SK-N-SH treated with all-trans-retinoic acid at 6 μM for 48 hours (cell line): Measurements from ENCODE around the gene STK32B.

Source experiments
- ATAC-seq: fragments of 200-7000 bp; cut with Tn5 transposase; 3 replicates; pipeline ENCODE4 v1.9.1; 2020; ENCODE audit warnings: mild to moderate bottlenecking, moderate library complexity
- ESRRG ChIP-seq: fragments of 250-450 bp; sonication (Bioruptor Pico); IDR thresholded peaks from 2 replicates; pipeline ENCODE4 v1.6.1; 2021; ENCODE audit warnings: mild to moderate bottlenecking
- ISL1 ChIP-seq: fragments of 250-450 bp; sonication (Bioruptor Pico); IDR thresholded peaks from 2 replicates; pipeline ENCODE4 v2.1.2; 2022; ENCODE audit warnings: mild to moderate bottlenecking, moderate library complexity
- OSR1 ChIP-seq: fragments of 250-450 bp; sonication (Bioruptor Pico); IDR thresholded peaks from 2 replicates; pipeline ENCODE4 v1.8.0; 2022; ENCODE audit warnings: moderate library complexity, mild to moderate bottlenecking, inconsistent platforms
- PPARA ChIP-seq: fragments of 250-450 bp; sonication (Bioruptor Pico); IDR thresholded peaks from 2 replicates; pipeline ENCODE4 v1.5.0; 2020; ENCODE audit warnings: mild to moderate bottlenecking, borderline replicate concordance
- RARB ChIP-seq: fragments of 250-450 bp; sonication (Bioruptor Pico); IDR thresholded peaks from 2 replicates; pipeline ENCODE4 v1.8.0; 2021; ENCODE audit warnings: mild to moderate bottlenecking, moderate library complexity
- SNAI2 ChIP-seq: fragments of 250-450 bp; sonication (Bioruptor Pico); IDR thresholded peaks from 2 replicates; pipeline ENCODE4 v1.5.0; 2020; ENCODE audit warnings: mild to moderate bottlenecking, moderate library complexity
- TCF4 ChIP-seq: fragments of 250-450 bp; sonication (Bioruptor Pico); IDR thresholded peaks from 2 replicates; pipeline ENCODE4 v1.8.0; 2021; ENCODE audit warnings: mild to moderate bottlenecking, moderate library complexity, borderline replicate concordance
- TOX ChIP-seq: fragments of 250-450 bp; sonication (Bioruptor Pico); IDR thresholded peaks from 2 replicates; pipeline ENCODE4 v1.8.0; 2021; ENCODE audit warnings: mild to moderate bottlenecking, moderate library complexity, borderline replicate concordance
- ZC3H10 ChIP-seq: fragments of 250-450 bp; sonication (Bioruptor Pico); IDR thresholded peaks from 2 replicates; pipeline ENCODE4 v1.5.1; 2021; ENCODE audit warnings: mild to moderate bottlenecking, moderate library complexity
- ZFP3 ChIP-seq: fragments of 250-450 bp; sonication (Bioruptor Pico); IDR thresholded peaks from 2 replicates; pipeline ENCODE4 v1.5.0; 2020; ENCODE audit warnings: mild to moderate bottlenecking, moderate library complexity
- ZFP30 ChIP-seq: fragments of 450-650 bp; formaldehyde crosslinking; IDR thresholded peaks from 2 replicates; pipeline ENCODE4 v1.5.0; 2022; ENCODE audit warnings: mild to moderate bottlenecking, moderate library complexity
- ZNF565 ChIP-seq: fragments of 450-650 bp; formaldehyde crosslinking; conservative IDR thresholded peaks from 2 replicates; pipeline ENCODE4 v1.5.0; 2020; ENCODE audit warnings: low read depth, mild to moderate bottlenecking, moderate library complexity
- ZNF8 ChIP-seq: fragments of 450-650 bp; formaldehyde crosslinking; IDR thresholded peaks from 2 replicates; pipeline ENCODE4 v1.5.0; 2020; ENCODE audit warnings: mild to moderate bottlenecking, moderate library complexity
- TF ChIP-seq, protein P1 (sequence below): fragments of 250-450 bp; sonication (Bioruptor Pico); IDR thresholded peaks from 2 replicates; pipeline ENCODE4 v1.8.0; 2020; ENCODE audit warnings: mild to moderate bottlenecking, moderate library complexity, borderline replicate concordance
- TF ChIP-seq, protein P2 (sequence below): fragments of 250-450 bp; sonication (Bioruptor Pico); IDR thresholded peaks from 2 replicates; pipeline ENCODE4 v1.5.1; 2021; ENCODE audit warnings: mild to moderate bottlenecking, moderate library complexity
- TF ChIP-seq, protein P3 (sequence below): fragments of 250-450 bp; sonication (Bioruptor Pico); IDR thresholded peaks from 2 replicates; pipeline ENCODE4 v1.5.1; 2020; ENCODE audit warnings: low read depth, mild to moderate bottlenecking, moderate library complexity
- TF ChIP-seq, protein P4 (sequence below): fragments of 250-450 bp; sonication (Bioruptor Pico); IDR thresholded peaks from 2 replicates; pipeline ENCODE4 v1.5.0; 2020; ENCODE audit warnings: mild to moderate bottlenecking, moderate library complexity
- TF ChIP-seq, protein P5 (sequence below): fragments of 250-450 bp; sonication (Bioruptor Pico); IDR thresholded peaks from 2 replicates; pipeline ENCODE4 v1.8.0; 2021; ENCODE audit warnings: low read depth, mild to moderate bottlenecking, moderate library complexity, borderline replicate concordance

STK32B gene

DNA sequence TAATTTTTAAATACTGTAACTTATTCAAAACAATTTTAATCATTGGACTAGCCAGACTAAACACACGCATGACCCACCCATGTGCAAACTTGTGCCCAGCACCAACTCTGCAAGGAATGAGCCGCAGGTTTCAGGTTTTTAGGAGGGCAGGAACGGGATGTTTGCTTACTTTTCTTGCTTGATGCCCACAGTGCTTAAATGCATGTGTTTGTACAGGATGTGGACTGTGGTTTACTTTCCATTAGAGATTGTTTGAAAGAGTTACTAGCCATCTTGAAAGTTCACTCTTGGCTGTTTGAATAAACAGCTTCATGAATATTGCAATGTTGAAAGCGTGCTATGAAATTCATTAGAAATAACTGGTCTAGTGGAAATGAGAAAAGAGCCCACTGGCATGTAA, 83.3 kb downstream of the STK32B start:
- no peak for ATAC-seq
- TF ChIP-seq ESRRG (CRISPR knock-in tag), result no peak
- TF ChIP-seq, protein P1, sequence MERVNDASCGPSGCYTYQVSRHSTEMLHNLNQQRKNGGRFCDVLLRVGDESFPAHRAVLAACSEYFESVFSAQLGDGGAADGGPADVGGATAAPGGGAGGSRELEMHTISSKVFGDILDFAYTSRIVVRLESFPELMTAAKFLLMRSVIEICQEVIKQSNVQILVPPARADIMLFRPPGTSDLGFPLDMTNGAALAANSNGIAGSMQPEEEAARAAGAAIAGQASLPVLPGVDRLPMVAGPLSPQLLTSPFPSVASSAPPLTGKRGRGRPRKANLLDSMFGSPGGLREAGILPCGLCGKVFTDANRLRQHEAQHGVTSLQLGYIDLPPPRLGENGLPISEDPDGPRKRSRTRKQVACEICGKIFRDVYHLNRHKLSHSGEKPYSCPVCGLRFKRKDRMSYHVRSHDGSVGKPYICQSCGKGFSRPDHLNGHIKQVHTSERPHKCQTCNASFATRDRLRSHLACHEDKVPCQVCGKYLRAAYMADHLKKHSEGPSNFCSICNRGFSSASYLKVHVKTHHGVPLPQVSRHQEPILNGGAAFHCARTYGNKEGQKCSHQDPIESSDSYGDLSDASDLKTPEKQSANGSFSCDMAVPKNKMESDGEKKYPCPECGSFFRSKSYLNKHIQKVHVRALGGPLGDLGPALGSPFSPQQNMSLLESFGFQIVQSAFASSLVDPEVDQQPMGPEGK (CRISPR knock-in tag), result no peak
- no peak for TF ChIP-seq ZFP3 (CRISPR knock-in tag)
- TF ChIP-seq ZFP30, result no peak
- TF ChIP-seq TCF4 (CRISPR knock-in tag), result no peak
- no peak for TF ChIP-seq ISL1 (CRISPR knock-in tag)
- TF ChIP-seq OSR1, result no peak
- TF ChIP-seq, protein P2, sequence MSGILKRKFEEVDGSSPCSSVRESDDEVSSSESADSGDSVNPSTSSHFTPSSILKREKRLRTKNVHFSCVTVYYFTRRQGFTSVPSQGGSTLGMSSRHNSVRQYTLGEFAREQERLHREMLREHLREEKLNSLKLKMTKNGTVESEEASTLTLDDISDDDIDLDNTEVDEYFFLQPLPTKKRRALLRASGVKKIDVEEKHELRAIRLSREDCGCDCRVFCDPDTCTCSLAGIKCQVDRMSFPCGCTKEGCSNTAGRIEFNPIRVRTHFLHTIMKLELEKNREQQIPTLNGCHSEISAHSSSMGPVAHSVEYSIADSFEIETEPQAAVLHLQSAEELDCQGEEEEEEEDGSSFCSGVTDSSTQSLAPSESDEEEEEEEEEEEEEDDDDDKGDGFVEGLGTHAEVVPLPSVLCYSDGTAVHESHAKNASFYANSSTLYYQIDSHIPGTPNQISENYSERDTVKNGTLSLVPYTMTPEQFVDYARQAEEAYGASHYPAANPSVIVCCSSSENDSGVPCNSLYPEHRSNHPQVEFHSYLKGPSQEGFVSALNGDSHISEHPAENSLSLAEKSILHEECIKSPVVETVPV, result no peak
- TF ChIP-seq, protein P3, sequence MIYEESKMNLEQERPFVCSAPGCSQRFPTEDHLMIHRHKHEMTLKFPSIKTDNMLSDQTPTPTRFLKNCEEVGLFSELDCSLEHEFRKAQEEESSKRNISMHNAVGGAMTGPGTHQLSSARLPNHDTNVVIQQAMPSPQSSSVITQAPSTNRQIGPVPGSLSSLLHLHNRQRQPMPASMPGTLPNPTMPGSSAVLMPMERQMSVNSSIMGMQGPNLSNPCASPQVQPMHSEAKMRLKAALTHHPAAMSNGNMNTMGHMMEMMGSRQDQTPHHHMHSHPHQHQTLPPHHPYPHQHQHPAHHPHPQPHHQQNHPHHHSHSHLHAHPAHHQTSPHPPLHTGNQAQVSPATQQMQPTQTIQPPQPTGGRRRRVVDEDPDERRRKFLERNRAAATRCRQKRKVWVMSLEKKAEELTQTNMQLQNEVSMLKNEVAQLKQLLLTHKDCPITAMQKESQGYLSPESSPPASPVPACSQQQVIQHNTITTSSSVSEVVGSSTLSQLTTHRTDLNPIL, result no peak
- TF ChIP-seq, protein P4, sequence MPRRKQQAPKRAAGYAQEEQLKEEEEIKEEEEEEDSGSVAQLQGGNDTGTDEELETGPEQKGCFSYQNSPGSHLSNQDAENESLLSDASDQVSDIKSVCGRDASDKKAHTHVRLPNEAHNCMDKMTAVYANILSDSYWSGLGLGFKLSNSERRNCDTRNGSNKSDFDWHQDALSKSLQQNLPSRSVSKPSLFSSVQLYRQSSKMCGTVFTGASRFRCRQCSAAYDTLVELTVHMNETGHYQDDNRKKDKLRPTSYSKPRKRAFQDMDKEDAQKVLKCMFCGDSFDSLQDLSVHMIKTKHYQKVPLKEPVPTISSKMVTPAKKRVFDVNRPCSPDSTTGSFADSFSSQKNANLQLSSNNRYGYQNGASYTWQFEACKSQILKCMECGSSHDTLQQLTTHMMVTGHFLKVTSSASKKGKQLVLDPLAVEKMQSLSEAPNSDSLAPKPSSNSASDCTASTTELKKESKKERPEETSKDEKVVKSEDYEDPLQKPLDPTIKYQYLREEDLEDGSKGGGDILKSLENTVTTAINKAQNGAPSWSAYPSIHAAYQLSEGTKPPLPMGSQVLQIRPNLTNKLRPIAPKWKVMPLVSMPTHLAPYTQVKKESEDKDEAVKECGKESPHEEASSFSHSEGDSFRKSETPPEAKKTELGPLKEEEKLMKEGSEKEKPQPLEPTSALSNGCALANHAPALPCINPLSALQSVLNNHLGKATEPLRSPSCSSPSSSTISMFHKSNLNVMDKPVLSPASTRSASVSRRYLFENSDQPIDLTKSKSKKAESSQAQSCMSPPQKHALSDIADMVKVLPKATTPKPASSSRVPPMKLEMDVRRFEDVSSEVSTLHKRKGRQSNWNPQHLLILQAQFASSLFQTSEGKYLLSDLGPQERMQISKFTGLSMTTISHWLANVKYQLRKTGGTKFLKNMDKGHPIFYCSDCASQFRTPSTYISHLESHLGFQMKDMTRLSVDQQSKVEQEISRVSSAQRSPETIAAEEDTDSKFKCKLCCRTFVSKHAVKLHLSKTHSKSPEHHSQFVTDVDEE (CRISPR knock-in tag), result no peak

DNA sequence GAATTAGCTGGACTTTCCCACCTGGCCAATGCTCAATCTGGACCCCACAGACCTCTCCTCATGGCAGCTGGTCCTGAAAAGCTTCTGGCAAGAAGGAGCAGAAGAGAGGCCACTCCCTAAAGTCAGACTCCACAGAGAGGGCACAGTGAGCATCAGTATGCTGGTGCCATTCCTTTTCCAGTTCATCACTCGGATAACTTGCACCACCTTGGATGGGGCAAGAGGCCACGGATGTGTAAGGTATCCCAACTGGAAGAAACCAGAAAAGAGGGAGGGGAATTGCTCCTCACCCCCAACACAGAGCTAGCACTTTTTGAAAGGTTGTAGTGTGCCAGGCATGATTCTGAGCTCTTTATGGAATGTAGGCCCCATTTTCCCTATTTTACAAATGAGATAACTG, 85.9 kb downstream of the STK32B start:
- ATAC-seq, result no peak
- TF ChIP-seq TOX (CRISPR knock-in tag), result no peak

DNA sequence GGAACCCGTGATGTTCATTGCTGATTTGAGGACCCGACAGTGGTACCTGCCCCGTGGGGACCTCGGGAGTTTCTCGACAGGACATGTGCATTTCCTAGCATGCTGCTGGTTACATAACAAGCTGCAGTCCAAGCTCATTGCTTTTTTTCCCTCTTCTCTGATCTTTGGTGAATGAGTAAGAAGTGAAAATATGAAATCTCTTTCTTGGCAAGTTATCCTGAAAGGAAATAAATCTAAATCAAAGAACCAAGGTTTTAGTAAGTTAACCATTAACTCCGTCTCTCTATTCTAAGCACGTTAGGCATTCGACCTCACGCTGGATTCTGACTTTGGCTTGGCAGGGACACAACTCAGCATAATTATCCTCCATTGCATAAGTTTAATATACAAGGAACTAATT, 86.6 kb downstream of the STK32B start:
- no peak for ATAC-seq
- no peak for TF ChIP-seq SNAI2
- no peak for TF ChIP-seq OSR1
- no peak for TF ChIP-seq ZNF565 (CRISPR knock-in tag)
- TF ChIP-seq, protein P5, sequence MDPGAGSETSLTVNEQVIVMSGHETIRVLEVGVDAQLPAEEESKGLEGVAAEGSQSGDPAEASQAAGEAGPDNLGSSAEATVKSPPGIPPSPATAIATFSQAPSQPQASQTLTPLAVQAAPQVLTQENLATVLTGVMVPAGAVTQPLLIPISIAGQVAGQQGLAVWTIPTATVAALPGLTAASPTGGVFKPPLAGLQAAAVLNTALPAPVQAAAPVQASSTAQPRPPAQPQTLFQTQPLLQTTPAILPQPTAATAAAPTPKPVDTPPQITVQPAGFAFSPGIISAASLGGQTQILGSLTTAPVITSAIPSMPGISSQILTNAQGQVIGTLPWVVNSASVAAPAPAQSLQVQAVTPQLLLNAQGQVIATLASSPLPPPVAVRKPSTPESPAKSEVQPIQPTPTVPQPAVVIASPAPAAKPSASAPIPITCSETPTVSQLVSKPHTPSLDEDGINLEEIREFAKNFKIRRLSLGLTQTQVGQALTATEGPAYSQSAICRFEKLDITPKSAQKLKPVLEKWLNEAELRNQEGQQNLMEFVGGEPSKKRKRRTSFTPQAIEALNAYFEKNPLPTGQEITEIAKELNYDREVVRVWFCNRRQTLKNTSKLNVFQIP (CRISPR knock-in tag), result no peak
- TF ChIP-seq ZNF8 (CRISPR knock-in tag), result no peak
- no peak for TF ChIP-seq ZFP3 (CRISPR knock-in tag)
- TF ChIP-seq, protein P2, result no peak
- TF ChIP-seq, protein P4 (CRISPR knock-in tag), result no peak
- TF ChIP-seq RARB (CRISPR knock-in tag), result no peak
- no peak for TF ChIP-seq TOX (CRISPR knock-in tag)
- TF ChIP-seq PPARA (CRISPR knock-in tag), result no peak
- TF ChIP-seq, protein P3, result no peak
- no peak for TF ChIP-seq ZC3H10 (CRISPR knock-in tag)
- TF ChIP-seq, all 23 proteins: peak for 0
